ENCODE data around the gene WDR38. TPM values are rescaled to one million over a fixed set of nuclear protein-coding genes. Genes with fewer than 3 reads are reported as not detected.

The WDR38 gene, protein sequence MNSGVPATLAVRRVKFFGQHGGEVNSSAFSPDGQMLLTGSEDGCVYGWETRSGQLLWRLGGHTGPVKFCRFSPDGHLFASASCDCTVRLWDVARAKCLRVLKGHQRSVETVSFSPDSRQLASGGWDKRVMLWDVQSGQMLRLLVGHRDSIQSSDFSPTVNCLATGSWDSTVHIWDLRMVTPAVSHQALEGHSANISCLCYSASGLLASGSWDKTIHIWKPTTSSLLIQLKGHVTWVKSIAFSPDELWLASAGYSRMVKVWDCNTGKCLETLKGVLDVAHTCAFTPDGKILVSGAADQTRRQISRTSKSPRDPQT
- not detected for total RNA-seq

DNA sequence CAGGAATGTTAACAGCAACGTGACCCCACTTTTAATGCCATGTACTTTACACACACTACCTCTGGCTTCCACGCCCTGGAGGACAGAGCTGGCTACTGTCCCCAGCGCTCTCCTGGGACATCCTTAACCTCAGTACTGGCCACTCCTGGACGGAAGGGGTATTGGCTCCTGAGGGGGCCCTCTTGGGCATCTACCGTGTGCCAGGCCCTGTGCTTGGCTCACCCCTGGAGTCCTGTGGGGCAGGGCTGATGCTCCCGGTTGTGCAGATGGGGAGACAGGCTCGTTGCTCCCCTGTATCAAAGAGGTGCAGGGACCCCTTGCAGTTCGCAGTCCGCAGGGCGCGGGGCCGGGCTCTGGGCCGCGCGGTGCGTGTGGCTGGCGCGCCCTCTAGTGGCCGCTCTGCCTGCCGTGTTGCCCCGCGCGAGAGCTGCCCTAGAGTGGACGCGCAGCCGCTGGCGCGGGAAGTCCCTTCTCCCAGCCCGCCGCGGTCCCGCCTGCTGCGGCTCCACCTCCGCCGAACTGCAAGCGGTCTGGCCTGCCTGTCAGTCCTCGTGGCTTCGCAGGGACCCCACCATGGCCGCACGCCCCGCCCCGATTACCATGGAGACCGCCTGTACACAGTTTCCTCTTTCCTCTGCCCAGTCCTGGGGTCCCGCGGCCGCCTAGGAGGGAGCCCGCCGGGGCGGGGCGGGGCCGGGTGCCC is at the start of gene WDR38:
Gene WDR38 (plus strand): TSS at position 632 of the 703 bp plus-strand sequence. CDS start 72 bp downstream, outside the sequence.
- ChIA-PET POLR2A (interaction anchor here (0.5 to 1.7 kb wide), 12 partner anchors 8 to 90 kb away, joined by 3 to 11 read pairs (median 4); partner anchors contain the start of genes ARPC5L, NR6A1 and RPL35), CTCF (interaction anchor here (0.5 to 17.0 kb wide), 41 partner anchors 8 to 780 kb away, joined by 3 to 530 read pairs (median 5); partner anchors contain the start of genes ARPC5L, NR6A1, OLFML2A and RPL35)
- intact Hi-C loops (cut with micrococcal nuclease) = loop anchor here (1.0 kb wide), 1 partner anchor 79 kb away; no protein-coding TSS in a partner anchor
- Mint-ChIP-seq H3K4me3 (peak within 1 kb of the TSS; percentile 70), H3K27ac (no peak within 1 kb of the TSS), H3K9me3 (no peaks in the 10 kb centered on the region), H3K27me3 (peaks cover 4% of the 10 kb centered on the region), H3K36me3 (peaks cover 11% of the 10 kb centered on the region), H3K4me1 (ENCODE audit: low read depth) (peaks cover 16% of the 10 kb centered on the region)
- peak; percentile 84 for DNase-seq

DNA sequence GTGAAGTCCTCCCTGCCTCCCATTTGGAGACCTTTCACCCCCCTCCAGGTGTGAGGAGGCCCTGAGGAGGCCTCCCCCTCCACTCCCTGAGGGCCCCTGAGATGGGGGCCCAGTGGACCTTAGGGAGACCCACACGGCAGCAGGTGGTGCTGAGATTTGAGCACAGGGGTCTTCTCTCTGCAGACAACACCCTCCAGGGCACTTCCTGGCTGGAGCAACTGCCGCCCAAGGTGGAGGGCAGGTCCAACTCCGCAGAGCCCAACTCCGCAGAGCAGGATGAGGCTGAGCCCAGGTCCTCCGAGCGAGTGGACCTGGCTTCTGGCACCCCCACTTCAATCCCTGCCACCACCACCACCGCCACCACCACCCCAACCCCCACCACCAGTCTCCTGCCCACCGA is 49.3 kb upstream of the WDR38 start:
- Mint-ChIP-seq H3K27ac (no peak overlapping the region), H3K9me3 (no peaks in the 10 kb centered on the region), H3K27me3 (peaks cover 1% of the 10 kb centered on the region), H3K4me1 (ENCODE audit: low read depth) (no peaks in the 10 kb centered on the region), H3K4me3 (no peak overlapping the region), H3K36me3 (no peaks in the 10 kb centered on the region)
- no peak for DNase-seq
- intact Hi-C loops (cut with micrococcal nuclease) = no loop called here
- ChIA-PET CTCF (no interaction called here), POLR2A (no interaction called here)

GRCh38 chr9:124805186-124805585 is 48.1 kb upstream of the WDR38 start:
- ChIA-PET POLR2A (no interaction called here), CTCF (interaction anchor here (0.6 kb wide), 1 partner anchor 177 kb away, joined by 3 read pairs; no protein-coding TSS in a partner anchor)
- H3K4me1 Mint-ChIP-seq (ENCODE audit: low read depth) = no peaks in the 10 kb centered on the region

GRCh38 chr9:124808246-124808956 is 44.9 kb upstream of the WDR38 start:
- H3K27me3 Mint-ChIP-seq = no peaks in the 10 kb centered on the region
- H3K4me3 Mint-ChIP-seq = no peak overlapping the region
- H3K4me1 Mint-ChIP-seq (ENCODE audit: low read depth) = no peaks in the 10 kb centered on the region
- no peaks in the 10 kb centered on the region for H3K9me3 Mint-ChIP-seq
- no peaks in the 10 kb centered on the region for H3K36me3 Mint-ChIP-seq
- no peak for DNase-seq
- intact Hi-C loops (cut with micrococcal nuclease) = no loop called here
- ChIA-PET CTCF (no interaction called here), POLR2A (no interaction called here)
- H3K27ac Mint-ChIP-seq = no peak overlapping the region

More at GRCh38 chr9:124805186-124805585, 48.1 kb upstream of the WDR38 start:
- Mint-ChIP-seq H3K27ac (no peak overlapping the region), H3K4me3 (no peak overlapping the region), H3K9me3 (no peaks in the 10 kb centered on the region), H3K36me3 (no peaks in the 10 kb centered on the region), H3K27me3 (peaks cover 1% of the 10 kb centered on the region)
- intact Hi-C loops (cut with micrococcal nuclease) = no loop called here
- DNase-seq = no peak

DNA sequence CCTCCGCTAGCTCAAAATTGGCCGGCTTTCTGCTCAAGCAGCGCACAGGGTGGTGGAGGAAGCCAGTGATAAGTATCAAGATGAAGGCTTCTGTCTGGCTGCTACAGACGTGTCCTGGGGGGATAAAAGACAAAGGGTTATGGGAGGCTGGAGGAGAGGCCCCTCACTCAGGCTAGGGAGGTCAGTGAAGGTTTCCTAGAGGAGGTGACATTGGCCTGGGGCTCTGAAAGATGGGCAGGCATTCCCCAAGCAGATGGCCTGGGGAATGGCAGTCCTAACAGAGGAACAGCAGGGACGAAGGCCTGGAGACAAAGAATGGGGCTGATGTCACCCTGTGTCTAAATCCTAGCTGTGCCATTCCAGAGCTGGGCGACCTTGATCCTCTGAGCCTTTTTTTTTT is 44.0 kb upstream of the WDR38 start:
- no peaks in the 10 kb centered on the region for H3K27me3 Mint-ChIP-seq
- CTCF ChIA-PET = no interaction called here

DNA sequence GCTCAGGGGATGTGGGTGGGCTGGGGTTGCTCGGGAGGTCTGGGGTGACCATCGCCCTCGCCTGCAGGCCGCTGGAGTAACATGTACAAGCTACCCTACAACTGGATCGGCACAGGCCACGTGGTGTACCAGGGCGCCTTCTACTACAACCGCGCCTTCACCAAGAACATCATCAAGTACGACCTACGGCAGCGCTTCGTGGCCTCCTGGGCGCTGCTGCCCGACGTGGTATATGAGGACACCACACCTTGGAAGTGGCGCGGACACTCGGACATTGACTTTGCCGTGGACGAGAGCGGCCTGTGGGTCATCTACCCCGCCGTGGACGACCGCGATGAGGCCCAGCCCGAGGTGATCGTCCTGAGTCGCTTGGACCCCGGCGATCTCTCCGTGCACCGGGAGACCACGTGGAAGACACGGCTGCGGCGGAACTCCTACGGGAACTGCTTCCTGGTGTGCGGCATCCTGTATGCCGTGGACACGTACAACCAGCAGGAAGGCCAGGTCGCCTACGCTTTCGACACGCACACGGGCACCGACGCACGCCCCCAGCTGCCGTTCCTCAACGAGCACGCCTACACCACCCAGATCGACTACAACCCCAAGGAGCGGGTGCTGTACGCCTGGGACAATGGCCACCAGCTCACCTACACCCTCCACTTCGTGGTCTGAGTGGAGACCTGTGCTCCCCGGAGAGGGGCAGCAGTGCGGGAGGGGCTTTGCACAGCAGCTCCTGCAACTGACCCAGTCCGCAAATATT is 43.3 kb upstream of the WDR38 start:
- H3K27ac Mint-ChIP-seq = no peak overlapping the region
- H3K4me1 Mint-ChIP-seq (ENCODE audit: low read depth) = no peaks in the 10 kb centered on the region
- H3K36me3 Mint-ChIP-seq = no peaks in the 10 kb centered on the region
- no peaks in the 10 kb centered on the region for H3K27me3 Mint-ChIP-seq
- H3K4me3 Mint-ChIP-seq = no peak overlapping the region
- DNase-seq = no peak
- POLR2A ChIA-PET = no interaction called here
- CTCF ChIA-PET = no interaction called here
- H3K9me3 Mint-ChIP-seq = no peaks in the 10 kb centered on the region
- intact Hi-C loops (cut with micrococcal nuclease) = no loop called here

More for the DNA sequence above, 44.0 kb upstream of the WDR38 start:
- DNase-seq = no peak
- Mint-ChIP-seq H3K4me3 (no peak overlapping the region), H3K9me3 (no peaks in the 10 kb centered on the region), H3K36me3 (no peaks in the 10 kb centered on the region), H3K27ac (no peak overlapping the region), H3K4me1 (ENCODE audit: low read depth) (no peaks in the 10 kb centered on the region)
- POLR2A ChIA-PET = no interaction called here
- intact Hi-C loops (cut with micrococcal nuclease) = no loop called here

DNA sequence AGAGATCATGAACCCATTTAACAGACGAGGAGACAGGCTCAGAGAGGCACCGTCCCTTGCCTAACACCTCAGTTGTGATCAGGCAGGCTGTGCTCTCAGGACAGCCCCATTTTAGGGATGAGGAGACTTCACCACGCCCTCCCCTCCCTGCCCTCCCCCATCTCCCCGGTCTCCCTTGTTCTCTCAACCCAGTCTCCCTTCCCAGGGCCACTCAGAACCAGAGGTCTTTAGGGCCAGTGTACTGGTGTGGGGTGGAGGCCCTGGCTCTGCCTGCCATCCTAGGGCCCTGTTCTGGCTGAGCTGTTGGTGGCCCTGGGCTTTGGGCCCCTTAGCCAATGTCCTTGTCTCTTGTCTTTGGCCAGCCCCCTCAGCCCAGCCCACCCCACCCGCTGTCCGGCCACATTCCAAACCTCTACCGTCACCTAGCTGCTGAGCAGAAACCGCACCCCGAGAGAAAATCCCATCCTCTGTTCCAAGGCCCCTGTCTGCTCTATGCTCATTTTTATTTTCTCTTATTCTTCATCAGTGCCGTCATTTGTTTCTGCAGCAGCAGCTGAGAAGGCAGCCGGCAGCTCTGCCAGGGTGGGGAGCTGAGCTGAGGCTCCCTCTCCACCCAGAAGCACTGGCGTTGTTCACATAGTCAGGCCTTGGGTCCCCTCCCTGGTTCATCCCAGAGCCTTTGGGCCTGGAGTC is 42.5 kb upstream of the WDR38 start:
- H3K4me1 Mint-ChIP-seq (ENCODE audit: low read depth) = no peaks in the 10 kb centered on the region
- H3K4me3 Mint-ChIP-seq = no peak overlapping the region
- intact Hi-C loops (cut with micrococcal nuclease) = no loop called here
- DNase-seq = no peak
- no peaks in the 10 kb centered on the region for H3K9me3 Mint-ChIP-seq
- no peaks in the 10 kb centered on the region for H3K36me3 Mint-ChIP-seq
- no peaks in the 10 kb centered on the region for H3K27me3 Mint-ChIP-seq
- ChIA-PET CTCF (no interaction called here), POLR2A (no interaction called here)
- H3K27ac Mint-ChIP-seq = no peak overlapping the region

DNA sequence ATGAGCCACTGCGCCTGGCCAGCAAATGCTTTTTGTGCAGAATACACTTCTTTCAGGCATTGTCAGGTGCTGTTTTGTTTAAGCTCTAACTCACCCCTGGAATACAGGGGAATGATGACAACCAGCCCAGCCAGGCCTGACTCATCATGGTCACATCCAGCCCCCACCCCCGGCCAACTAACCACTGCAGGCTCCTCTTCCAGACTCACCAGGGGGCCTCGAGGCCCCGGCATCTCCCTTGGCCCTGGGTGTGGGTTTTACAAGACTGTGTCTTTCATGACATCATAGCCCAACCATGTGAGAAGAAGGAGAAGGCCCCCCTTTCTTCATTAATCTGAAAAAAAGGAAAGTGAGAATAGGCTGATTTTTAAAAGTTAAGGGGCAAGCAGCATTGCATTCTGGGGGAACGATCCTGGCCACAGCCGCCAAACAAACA is 40.8 kb upstream of the WDR38 start:
- ChIA-PET POLR2A (no interaction called here), CTCF (no interaction called here)
- H3K4me3 Mint-ChIP-seq = no peak overlapping the region
- peaks cover 7% of the 10 kb centered on the region for H3K27me3 Mint-ChIP-seq
- intact Hi-C loops (cut with micrococcal nuclease) = no loop called here
- no peaks in the 10 kb centered on the region for H3K36me3 Mint-ChIP-seq
- no peaks in the 10 kb centered on the region for H3K4me1 Mint-ChIP-seq (ENCODE audit: low read depth)
- H3K27ac Mint-ChIP-seq = no peak overlapping the region
- H3K9me3 Mint-ChIP-seq = no peaks in the 10 kb centered on the region
- DNase-seq = peak; percentile 21

GRCh38 chr9:124813041-124813440 is 40.2 kb upstream of the WDR38 start:
- POLR2A ChIA-PET = no interaction called here
- Mint-ChIP-seq H3K9me3 (no peaks in the 10 kb centered on the region), H3K27ac (no peak overlapping the region), H3K27me3 (peaks cover 9% of the 10 kb centered on the region), H3K4me1 (ENCODE audit: low read depth) (peaks cover 1% of the 10 kb centered on the region), H3K4me3 (no peak overlapping the region), H3K36me3 (no peaks in the 10 kb centered on the region)
- CTCF ChIA-PET = interaction anchor here (0.7 kb wide), 1 partner anchor 67 kb away, joined by 3 read pairs; no protein-coding TSS in a partner anchor
- intact Hi-C loops (cut with micrococcal nuclease) = no loop called here
- no peak for DNase-seq

- ChIA-PET CTCF (interaction anchor here (0.7 kb wide), 1 partner anchor 68 kb away, joined by 3 read pairs; no protein-coding TSS in a partner anchor), POLR2A (no interaction called here)
- no peak overlapping the region for H3K4me3 Mint-ChIP-seq
- no peak overlapping the region for H3K27ac Mint-ChIP-seq
- H3K36me3 Mint-ChIP-seq = no peaks in the 10 kb centered on the region
- H3K4me1 Mint-ChIP-seq (ENCODE audit: low read depth) = peaks cover 7% of the 10 kb centered on the region
- peaks cover 13% of the 10 kb centered on the region for H3K27me3 Mint-ChIP-seq
- H3K9me3 Mint-ChIP-seq = no peaks in the 10 kb centered on the region
- DNase-seq = no peak
- intact Hi-C loops (cut with micrococcal nuclease) = no loop called here
Measured at GRCh38 chr9:124813501-124814163, 39.6 kb upstream of the WDR38 start.

DNA sequence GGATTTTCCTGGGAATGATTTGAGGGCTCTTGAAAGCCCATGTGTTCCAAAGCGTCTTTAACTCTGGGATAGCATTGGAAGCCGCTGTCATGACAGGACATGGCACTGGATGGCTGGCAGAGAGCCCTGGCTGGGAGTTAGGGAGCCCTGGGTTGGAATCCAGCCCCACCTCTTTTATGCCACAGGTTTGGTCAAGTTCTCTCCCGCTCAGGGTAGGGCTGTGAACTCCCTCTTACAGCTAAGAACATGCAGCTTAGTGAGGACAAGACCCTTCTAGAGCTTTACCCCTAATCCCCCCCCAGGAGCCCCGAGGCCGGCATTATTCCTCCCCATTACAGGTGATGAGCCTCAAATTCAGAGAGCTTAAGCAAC is 39.1 kb upstream of the WDR38 start:
- Mint-ChIP-seq H3K36me3 (no peaks in the 10 kb centered on the region), H3K9me3 (no peaks in the 10 kb centered on the region), H3K4me1 (ENCODE audit: low read depth) (peaks cover 8% of the 10 kb centered on the region), H3K27ac (no peak overlapping the region), H3K27me3 (peaks cover 13% of the 10 kb centered on the region), H3K4me3 (no peak overlapping the region)
- no peak for DNase-seq
- POLR2A ChIA-PET = no interaction called here
- CTCF ChIA-PET = no interaction called here
- intact Hi-C loops (cut with micrococcal nuclease) = no loop called here
